Caco-2 (cell line): ENCODE results near the gene ZFC3H1. TPM values are rescaled to one million over a fixed set of nuclear protein-coding genes. Genes with fewer than 3 reads are reported as not detected.

Experiments
- Bru-seq: library from RNA; stranded (reverse); fragments of 400-500 nt; gene quantifications from one replicate; lab custom pipeline; 2021; lab: Mats Ljungman, UMichigan
- BruChase-seq, 2 experiments: library from RNA; stranded (reverse); fragments of 400-500 nt; gene quantifications; one replicate each; lab custom pipeline; 2021; lab: Mats Ljungman, UMichigan
- BruUV-seq: library from RNA; stranded (reverse); fragments of 400-500 nt; replicated peaks from 2 replicates; lab custom pipeline; 2021; lab: Mats Ljungman, UMichigan
- CTCF ChIA-PET: fragments of 300-600 bp; sonication (Branson Sonifier 250); formaldehyde crosslinking; loops from one replicate; lab custom pipeline; 2022; ENCODE audit warnings: antibody characterized with exemption; lab: Charles Lee
- POLR2A ChIA-PET: fragments of 300-600 bp; sonication (Branson Sonifier 250); formaldehyde crosslinking; loops from one replicate; lab custom pipeline; 2022; ENCODE audit warnings: antibody characterized with exemption; lab: Charles Lee
- DNase-seq, 2 experiments: peaks; one replicate each; pipeline versions ENCODE4 v3.0.0 to v3.0.0-alpha.2; 2020 to 2022
- H3K27me3 ChIP-seq: replicated peaks from 2 replicates; pipeline ENCODE4 v1.6.0; 2011; ENCODE audit warnings: low read length; ENCODE audit not compliant: control insufficient read depth, insufficient read depth
- H3K36me3 ChIP-seq: 2 replicates; pipeline ENCODE4 v1.5.1; 2011; ENCODE audit warnings: low read length; ENCODE audit not compliant: control insufficient read depth, insufficient read depth
- H3K4me1 ChIP-seq: fragments of 250-450 bp; sonication (Bioruptor Pico); 2 replicates; pipeline ENCODE4 v1.5.1; 2020; ENCODE audit warnings: mild to moderate bottlenecking
- H3K4me3 ChIP-seq: 2 replicates; pipeline ENCODE4 v1.5.1; 2011; ENCODE audit warnings: low read depth, mild to moderate bottlenecking, control low read depth, low read length
- H3K9me3 ChIP-seq: fragments of 250-450 bp; sonication (Bioruptor Pico); 2 replicates; pipeline ENCODE4 v1.5.1; 2020; ENCODE audit warnings: mild to moderate bottlenecking, moderate library complexity
- H3K27ac Mint-ChIP-seq: one replicate; pipeline ENCODE4 v1.8.0; 2022; ENCODE audit warnings: mixed read lengths; ENCODE audit not compliant: unreplicated experiment
- H3K27me3 Mint-ChIP-seq: one replicate; pipeline ENCODE4 v1.8.0; 2022; ENCODE audit warnings: mixed read lengths; ENCODE audit not compliant: insufficient read depth, unreplicated experiment
- H3K36me3 Mint-ChIP-seq: one replicate; pipeline ENCODE4 v1.8.0; 2022; ENCODE audit warnings: mild to moderate bottlenecking, mixed read lengths; ENCODE audit not compliant: insufficient read depth, unreplicated experiment
- H3K4me1 Mint-ChIP-seq: one replicate; pipeline ENCODE4 v1.8.0; 2022; ENCODE audit warnings: low read depth, mixed read lengths; ENCODE audit not compliant: unreplicated experiment
- H3K4me3 Mint-ChIP-seq: one replicate; pipeline ENCODE4 v1.8.0; 2022; ENCODE audit warnings: mild to moderate bottlenecking, moderate library complexity, mixed read lengths; ENCODE audit not compliant: unreplicated experiment
- H3K9me3 Mint-ChIP-seq: one replicate; pipeline ENCODE4 v1.8.0; 2022; ENCODE audit warnings: mixed read lengths; ENCODE audit not compliant: unreplicated experiment
- CTCF ChIP-seq, 2 experiments: fragments of 200-600 bp in 1 of 2; IDR thresholded peaks; 1 replicate in 1 of 2; 2 replicates in 1 of 2; pipeline versions ENCODE4 v1.5.1 to v1.8.0; 2011 to 2022; ENCODE audit warnings: antibody characterized with exemption in 1 of 2, control low read depth in 1 of 2, inconsistent platforms in 1 of 2, low read depth in 1 of 2, low read length in 1 of 2, mild to moderate bottlenecking in 1 of 2, moderate library complexity in 1 of 2; ENCODE audit not compliant: insufficient read depth in 1 of 2, severe bottlenecking in 1 of 2, unreplicated experiment in 1 of 2
- intact Hi-C: fragments of 100-400 bp; cut with micrococcal nuclease; formaldehyde crosslinking; loops from one replicate; pipeline ENCODE4 v1.10.0; 2022; ENCODE audit not compliant: unreplicated experiment
- long read RNA-seq: library from polyadenylated mRNA; stranded (forward); transcript quantifications from one replicate; pipeline ENCODE4 v2.0.0, GENCODE V29; 2022
- total RNA-seq: library from RNA; stranded (reverse); gene quantifications from 2 replicates; pipeline ENCODE4 v1.2.3, GENCODE V29; 2022

The ZFC3H1 gene
- 48.7 and 50.7 TPM in 2 replicates for total RNA-seq
- Bru-seq, nascent RNA = percentile 96 among the genes with signal in this experiment
- percentile 94 among the genes with signal in this experiment for BruChase-seq, experiment 1, labeled RNA remaining after a 2-hour chase
- percentile 84 among the genes with signal in this experiment for BruChase-seq, experiment 2, labeled RNA remaining after a 6-hour chase
- long read RNA-seq, full-length matches to known transcripts = 6 of 9 reads
- long read RNA-seq, partial matches to known transcripts = 2 of 9 reads
- long read RNA-seq, other reads (novel, unspliced or antisense) = 1 of 9 reads

GRCh38 chr12:71663561-71664410 is at the start of gene ZFC3H1, which contains the start of gene THAP2:
TSS of gene ZFC3H1 (minus strand) at chr12:71663848. CDS start at chr12:71663610, 238 bp downstream.
TSS of gene THAP2 (plus strand) at chr12:71664301. CDS start at chr12:71664510, 209 bp downstream.
- CTCF ChIA-PET = interaction anchor here (0.6 to 2.5 kb wide), 7 partner anchors 8 to 83 kb away, joined by 3 to 16 read pairs (median 3); partner anchors contain the start of gene TMEM19
- no peaks in the 10 kb centered on the region for H3K27me3 ChIP-seq
- peaks cover 40% of the 10 kb centered on the region for H3K36me3 Mint-ChIP-seq
- H3K36me3 ChIP-seq = no peaks in the 10 kb centered on the region; the same call in 1 of the 2 replicates
- POLR2A ChIA-PET = interaction anchor here (1.0 to 2.5 kb wide), 5 partner anchors 21 to 91 kb away, joined by 4 to 49 read pairs (median 8); partner anchors contain the start of genes RAB21 and TMEM19
- peak within 1 kb of the TSS; percentile 99 for H3K27ac Mint-ChIP-seq
- H3K4me3 ChIP-seq = peak within 1 kb of the TSS; percentile 93
- no TSS peak for BruUV-seq
- peak within 1 kb of the TSS; percentile 98 for H3K4me3 Mint-ChIP-seq
- no peaks in the 10 kb centered on the region for H3K27me3 Mint-ChIP-seq
- DNase-seq = peak; percentile 94 to 97
- H3K9me3 ChIP-seq = no peaks in the 10 kb centered on the region
- no peaks in the 10 kb centered on the region for H3K9me3 Mint-ChIP-seq
- H3K4me1 Mint-ChIP-seq = peaks cover 11% of the 10 kb centered on the region
- intact Hi-C loops = loop anchor here (1.0 kb wide), 4 partner anchors 21 to 91 kb away; partner anchors contain the start of genes RAB21 and TMEM19
- H3K4me1 ChIP-seq = peaks cover 11% of the 10 kb centered on the region; the same call in 1 of the 2 replicates
- TF ChIP-seq CTCF (IDR thresholded peaks at IDR 0.05; ENCODE audit: insufficient read depth in 1 of 2, low read depth in 1 of 2, low read length in 1 of 2, severe bottlenecking in 1 of 2, unreplicated experiment in 1 of 2) = peak in 1 of 2 experiments; percentile 34

- H3K4me3 Mint-ChIP-seq = peak overlapping the region; percentile 2
- H3K4me3 ChIP-seq = no peak overlapping the region
- peak; percentile 47 to 53 for DNase-seq
- no TSS peak for BruUV-seq
- peaks cover 17% of the 10 kb centered on the region for H3K4me1 Mint-ChIP-seq
- H3K4me1 ChIP-seq = peaks cover 12% of the 10 kb centered on the region
- POLR2A ChIA-PET = no interaction called here
- no peaks in the 10 kb centered on the region for H3K27me3 Mint-ChIP-seq
- CTCF ChIA-PET = interaction anchor here (1.0 kb wide), 1 partner anchor 44 kb away, joined by 3 read pairs; the partner anchor contains the start of gene RAB21
- peaks cover 25% of the 10 kb centered on the region for H3K9me3 Mint-ChIP-seq
- peaks cover 5% of the 10 kb centered on the region for H3K36me3 Mint-ChIP-seq
- no peak for TF ChIP-seq CTCF (IDR thresholded peaks at IDR 0.05; ENCODE audit: insufficient read depth in 1 of 2, low read depth in 1 of 2, low read length in 1 of 2, severe bottlenecking in 1 of 2, unreplicated experiment in 1 of 2)
- intact Hi-C loops = loop anchor here (2.0 kb wide), 1 partner anchor 24 kb away; the partner anchor contains the start of gene TMEM19
- H3K27me3 ChIP-seq = no peaks in the 10 kb centered on the region
- H3K36me3 ChIP-seq = no peaks in the 10 kb centered on the region
- H3K9me3 ChIP-seq = no peaks in the 10 kb centered on the region
- H3K27ac Mint-ChIP-seq = peak overlapping the region; percentile 46
Measured at GRCh38 chr12:71710276-71711125, 46.9 kb upstream of the ZFC3H1 start.
